Measurements from ENCODE around the gene CPSF4.

The CPSF4 gene

DNA sequence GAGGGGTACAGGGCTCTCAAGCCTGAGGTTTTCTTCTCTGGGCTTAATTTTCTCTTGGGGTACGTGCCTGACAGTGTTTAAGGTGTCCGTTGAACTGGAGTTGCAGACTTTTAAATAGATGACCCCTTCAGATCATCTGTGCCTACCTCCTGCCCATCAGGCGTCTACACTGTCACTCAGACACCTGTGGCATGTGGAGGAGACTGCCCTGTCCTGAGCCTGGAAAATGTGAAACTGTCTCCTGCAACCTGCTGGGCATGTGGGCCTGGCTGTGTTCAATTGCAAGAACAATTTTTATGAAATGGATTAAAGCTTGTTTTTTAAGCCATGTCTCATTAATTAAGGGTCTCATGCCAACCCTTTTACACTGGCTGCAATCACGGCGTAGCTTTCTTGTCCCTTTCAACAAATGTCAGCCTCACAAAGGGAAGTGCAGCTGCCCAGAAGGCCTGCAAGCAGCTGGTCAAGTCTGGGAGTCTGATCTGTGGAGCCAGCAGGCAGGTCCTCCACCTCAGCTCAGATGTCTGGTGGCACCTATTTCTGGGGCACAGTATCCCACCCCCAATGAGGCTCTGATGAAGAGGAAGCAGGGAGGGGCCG lies 18.4 kb downstream of the CPSF4 start:
- H3K36me3 ChIP-seq (ENCODE audit: control insufficient read depth, low read length): peaks cover 97% of the 10 kb centered on the region
- H3K4me1 ChIP-seq (ENCODE audit: control insufficient read depth, low read length): peaks cover 12% of the 10 kb centered on the region
- H4K20me1 ChIP-seq (ENCODE audit: control insufficient read depth, insufficient read depth, low read depth, low read length): peaks cover 6% of the 10 kb centered on the region; the same call in 1 of the 2 replicates
- TF ChIP-seq, protein P1, sequence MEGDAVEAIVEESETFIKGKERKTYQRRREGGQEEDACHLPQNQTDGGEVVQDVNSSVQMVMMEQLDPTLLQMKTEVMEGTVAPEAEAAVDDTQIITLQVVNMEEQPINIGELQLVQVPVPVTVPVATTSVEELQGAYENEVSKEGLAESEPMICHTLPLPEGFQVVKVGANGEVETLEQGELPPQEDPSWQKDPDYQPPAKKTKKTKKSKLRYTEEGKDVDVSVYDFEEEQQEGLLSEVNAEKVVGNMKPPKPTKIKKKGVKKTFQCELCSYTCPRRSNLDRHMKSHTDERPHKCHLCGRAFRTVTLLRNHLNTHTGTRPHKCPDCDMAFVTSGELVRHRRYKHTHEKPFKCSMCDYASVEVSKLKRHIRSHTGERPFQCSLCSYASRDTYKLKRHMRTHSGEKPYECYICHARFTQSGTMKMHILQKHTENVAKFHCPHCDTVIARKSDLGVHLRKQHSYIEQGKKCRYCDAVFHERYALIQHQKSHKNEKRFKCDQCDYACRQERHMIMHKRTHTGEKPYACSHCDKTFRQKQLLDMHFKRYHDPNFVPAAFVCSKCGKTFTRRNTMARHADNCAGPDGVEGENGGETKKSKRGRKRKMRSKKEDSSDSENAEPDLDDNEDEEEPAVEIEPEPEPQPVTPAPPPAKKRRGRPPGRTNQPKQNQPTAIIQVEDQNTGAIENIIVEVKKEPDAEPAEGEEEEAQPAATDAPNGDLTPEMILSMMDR (IDR thresholded peaks at IDR 0.05; ENCODE audit: low read depth, low read length, poor library complexity, severe bottlenecking): no peak
- no peak for TF ChIP-seq EZH2phosphoT487 (IDR thresholded peaks at IDR 0.05; ENCODE audit: borderline replicate concordance, low read length)
- no peaks in the 10 kb centered on the region for H3K9me3 ChIP-seq (ENCODE audit: control insufficient read depth, insufficient read depth, low read length)
- no peaks in the 10 kb centered on the region for H3K9me2 ChIP-seq (replicated peaks; ENCODE audit: control insufficient read depth, low read length)
- no peak overlapping the region for H3K4me3 ChIP-seq (ENCODE audit: low read length)
- no peak overlapping the region for H3K27ac ChIP-seq (ENCODE audit: low read depth, low read length)
- no peaks in the 10 kb centered on the region for H3K27me3 ChIP-seq (ENCODE audit: control insufficient read depth, low read length)
- peaks cover 61% of the 10 kb centered on the region for H3K79me2 ChIP-seq (ENCODE audit: control insufficient read depth, low read length)
- no peak overlapping the region for H3K4me2 ChIP-seq (ENCODE audit: low read length)
- H3F3A ChIP-seq (ENCODE audit: control insufficient read depth, insufficient read depth): peaks cover 16% of the 10 kb centered on the region

DNA sequence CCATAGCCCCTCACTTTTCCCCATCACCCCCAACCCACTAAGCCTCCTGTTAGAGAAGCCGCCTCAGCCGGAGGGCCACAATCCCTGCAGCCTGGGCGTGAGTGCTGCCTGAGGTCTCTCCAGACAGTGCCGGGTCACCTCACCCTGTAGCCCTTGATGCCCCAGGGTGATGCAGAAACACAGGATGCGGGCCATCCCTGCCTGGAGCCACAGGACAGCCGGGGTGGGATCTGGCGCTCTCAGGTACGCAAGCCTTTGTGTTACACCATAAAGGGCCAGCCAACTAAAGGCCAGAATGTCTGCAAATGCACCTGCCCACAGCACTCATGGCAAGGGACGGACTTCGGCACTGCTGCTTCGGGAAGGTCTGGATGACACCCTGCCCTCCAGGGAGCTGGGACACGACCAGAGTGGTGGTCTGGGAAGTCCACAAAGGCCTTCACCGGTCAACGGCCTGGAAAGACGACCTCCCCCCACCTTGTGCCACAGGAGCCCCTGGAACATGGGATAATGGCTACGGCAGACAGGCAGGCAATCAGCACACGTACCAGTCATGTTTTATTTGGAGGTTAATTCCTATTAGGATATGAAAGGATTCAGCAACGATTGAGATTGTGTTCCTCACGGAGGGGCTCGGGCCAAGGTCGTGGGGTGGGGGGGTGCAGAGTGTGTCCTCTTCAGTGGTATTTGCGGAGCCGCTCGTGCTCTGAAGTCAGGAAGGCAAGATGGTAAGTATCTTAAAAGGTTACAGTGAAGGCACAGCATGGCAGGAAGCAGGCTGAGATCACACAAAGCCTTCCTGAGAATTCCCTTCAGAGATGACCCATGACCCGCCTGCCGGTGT lies 19.1 kb downstream of the CPSF4 start:
- Histone ChIP-seq H3K27me3 (ENCODE audit: control insufficient read depth, low read length) (no peaks in the 10 kb centered on the region), H4K20me1 (ENCODE audit: control insufficient read depth, insufficient read depth, low read depth, low read length) (peaks cover 10% of the 10 kb centered on the region), H3K9me2 (replicated peaks; ENCODE audit: control insufficient read depth, low read length) (no peaks in the 10 kb centered on the region), H3K4me1 (ENCODE audit: control insufficient read depth, low read length) (peaks cover 15% of the 10 kb centered on the region), H3K9me3 (ENCODE audit: control insufficient read depth, insufficient read depth, low read length) (no peaks in the 10 kb centered on the region), H3K79me2 (ENCODE audit: control insufficient read depth, low read length) (peaks cover 68% of the 10 kb centered on the region), H3F3A (ENCODE audit: control insufficient read depth, insufficient read depth) (peaks cover 16% of the 10 kb centered on the region), H3K4me3 (ENCODE audit: low read length) (no peak overlapping the region), H3K36me3 (ENCODE audit: control insufficient read depth, low read length) (peaks cover 95% of the 10 kb centered on the region), H3K4me2 (ENCODE audit: low read length) (no peak overlapping the region), H3K27ac (ENCODE audit: low read depth, low read length) (no peak overlapping the region)
- no peak for TF ChIP-seq EZH2phosphoT487 (IDR thresholded peaks at IDR 0.05; ENCODE audit: borderline replicate concordance, low read length)
- TF ChIP-seq, protein P1 (IDR thresholded peaks at IDR 0.05; ENCODE audit: low read depth, low read length, poor library complexity, severe bottlenecking): no peak

- H3K27ac ChIP-seq (ENCODE audit: low read depth, low read length): no peak overlapping the region
- H4K20me1 ChIP-seq (ENCODE audit: control insufficient read depth, insufficient read depth, low read depth, low read length): peaks cover 13% of the 10 kb centered on the region
- TF ChIP-seq, protein P1 (IDR thresholded peaks at IDR 0.05; ENCODE audit: low read depth, low read length, poor library complexity, severe bottlenecking): peak; percentile 84
- TF ChIP-seq EZH2phosphoT487 (IDR thresholded peaks at IDR 0.05; ENCODE audit: borderline replicate concordance, low read length): no peak
- peaks cover 16% of the 10 kb centered on the region for H3F3A ChIP-seq (ENCODE audit: control insufficient read depth, insufficient read depth)
- H3K4me3 ChIP-seq (ENCODE audit: low read length): no peak overlapping the region
- no peaks in the 10 kb centered on the region for H3K9me3 ChIP-seq (ENCODE audit: control insufficient read depth, insufficient read depth, low read length)
- H3K27me3 ChIP-seq (ENCODE audit: control insufficient read depth, low read length): no peaks in the 10 kb centered on the region
- peaks cover 80% of the 10 kb centered on the region for H3K79me2 ChIP-seq (ENCODE audit: control insufficient read depth, low read length)
- H3K36me3 ChIP-seq (ENCODE audit: control insufficient read depth, low read length): peaks cover 94% of the 10 kb centered on the region
- no peak overlapping the region for H3K4me2 ChIP-seq (ENCODE audit: low read length)
- H3K4me1 ChIP-seq (ENCODE audit: control insufficient read depth, low read length): peaks cover 21% of the 10 kb centered on the region
- no peaks in the 10 kb centered on the region for H3K9me2 ChIP-seq (replicated peaks; ENCODE audit: control insufficient read depth, low read length)
These were observed 20.3 kb downstream of the CPSF4 start for GRCh38 chr7:99459087-99459486.

Measured in DOHH2 (cell line).